Hepatocyte (in vitro differentiated cells): ENCODE results near the gene CATSPER1. TPM values are rescaled to one million over a fixed set of nuclear protein-coding genes. Genes with fewer than 3 reads are reported as not detected.
A peak's percentile ranks its signal among the peaks of the same experiment; 100 is the strongest.

Experiments
- DNase-seq: peaks from one replicate; pipeline ENCODE4 v3.0.0-alpha.2; 2016; ENCODE audit warnings: low spot score
- H2AFZ ChIP-seq: fragments of 200-600 bp; sonication (generic); 2 replicates; pipeline ENCODE4 v1.6.0; 2016; ENCODE audit warnings: antibody characterized with exemption, mild to moderate bottlenecking
- H3K27ac ChIP-seq: fragments of 200-600 bp; sonication (generic); 2 replicates; pipeline ENCODE4 v1.5.1; 2016; ENCODE audit warnings: mild to moderate bottlenecking
- H3K27me3 ChIP-seq: fragments of 200-600 bp; sonication (generic); 2 replicates; pipeline ENCODE4 v1.6.1; 2016
- H3K36me3 ChIP-seq: fragments of 200-600 bp; sonication (generic); replicated peaks from 2 replicates; pipeline ENCODE4 v1.5.1; 2016; ENCODE audit warnings: low read depth; ENCODE audit not compliant: insufficient read depth
- H3K4me1 ChIP-seq: fragments of 200-600 bp; sonication (generic); 2 replicates; pipeline ENCODE4 v1.5.1; 2016; ENCODE audit warnings: mild to moderate bottlenecking, moderate library complexity; ENCODE audit not compliant: insufficient read depth
- H3K4me2 ChIP-seq: fragments of 200-600 bp; sonication (generic); 2 replicates; pipeline ENCODE4 v1.6.0; 2016
- H3K4me3 ChIP-seq: fragments of 200-600 bp; sonication (generic); 2 replicates; pipeline ENCODE4 v1.5.1; 2016; ENCODE audit warnings: mild to moderate bottlenecking
- H3K79me2 ChIP-seq: fragments of 200-600 bp; sonication (generic); 2 replicates; pipeline ENCODE4 v1.6.0; 2017; ENCODE audit warnings: mild to moderate bottlenecking
- H3K9me2 ChIP-seq: fragments of 200-600 bp; sonication (generic); replicated peaks from 2 replicates; pipeline ENCODE4 v1.6.0; 2017; ENCODE audit warnings: mild to moderate bottlenecking; ENCODE audit not compliant: insufficient read depth
- H3K9me3 ChIP-seq: fragments of 200-600 bp; sonication (generic); 2 replicates; pipeline ENCODE4 v1.5.1; 2016; ENCODE audit warnings: low read depth, mild to moderate bottlenecking
- H4K20me1 ChIP-seq: fragments of 200-600 bp; sonication (generic); 2 replicates; pipeline ENCODE4 v1.6.0; 2016; ENCODE audit warnings: mild to moderate bottlenecking; ENCODE audit not compliant: insufficient read depth, poor library complexity, severe bottlenecking
- CTCF ChIP-seq: fragments of 200-600 bp; sonication (generic); IDR thresholded peaks from 2 replicates; pipeline ENCODE4 v1.5.1; 2016; ENCODE audit warnings: antibody characterized with exemption, mild to moderate bottlenecking; ENCODE audit not compliant: poor library complexity
- EZH2 ChIP-seq: fragments of 200-600 bp; sonication (generic); IDR thresholded peaks from 2 replicates; pipeline ENCODE4 v1.6.1; 2016; ENCODE audit warnings: antibody characterized with exemption, mild to moderate bottlenecking, borderline replicate concordance
- EZH2phosphoT487 ChIP-seq: fragments of 200-600 bp; sonication (generic); IDR thresholded peaks from one replicate; pipeline ENCODE4 v1.6.1; 2018; ENCODE audit warnings: antibody characterized with exemption, mild to moderate bottlenecking, low read depth, moderate library complexity; ENCODE audit not compliant: unreplicated experiment, severe bottlenecking
- WGBS: methylation state at CpG from one replicate; pipeline ENCODE4 v1.1.6; 2016; ENCODE audit warnings: low lambda C conversion rate; ENCODE audit errors: missing lambda C conversion rate; 5-methylcytosine and 5-hydroxymethylcytosine counted together
- polyA plus RNA-seq: library from polyadenylated mRNA; unstranded; fragments of >200 nt; fragmentation: Nextera tagmentation; extraction: Ambion mirVana; gene quantifications from 2 replicates; pipeline ENCODE4 v1.2.1, GENCODE V29; 2016
- total RNA-seq: library from RNA; depleted of rRNA; stranded (reverse); fragments of >200 nt; gene quantifications from 2 replicates; pipeline ENCODE4 v1.2.3, GENCODE V29; 2014

Gene CATSPER1
- total and polyA plus RNA-seq, 2 experiments from 2014 or later, result not detected

DNA sequence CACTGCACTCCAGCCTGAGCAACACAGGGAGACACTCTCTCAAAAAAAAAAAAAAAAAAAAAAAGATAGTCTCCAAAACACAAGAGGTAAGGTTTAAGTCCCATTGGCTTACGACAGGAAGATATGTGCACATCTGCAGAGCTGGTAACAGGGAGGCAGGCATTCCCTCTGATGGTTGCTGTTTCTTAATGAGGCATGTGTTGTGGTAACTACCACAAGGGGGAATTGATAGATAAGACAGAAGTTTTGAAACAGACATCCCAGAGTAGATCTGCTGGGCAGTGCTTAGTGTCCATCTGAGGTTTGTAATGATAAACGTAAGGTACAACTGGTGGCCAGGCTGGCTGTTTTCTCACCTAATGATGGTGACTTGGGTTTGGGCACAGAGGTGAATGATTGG lies 29.0 kb downstream of the CATSPER1 start:
- Histone ChIP-seq H3K27me3 (no peaks in the 10 kb centered on the region), H3K4me1 (no peaks in the 10 kb centered on the region), H3K9me3 (no peaks in the 10 kb centered on the region), H2AFZ (no peak overlapping the region), H3K36me3 (no peaks in the 10 kb centered on the region), H3K9me2 (no peaks in the 10 kb centered on the region), H3K27ac (no peak overlapping the region), H3K79me2 (peaks cover 28% of the 10 kb centered on the region), H4K20me1 (no peaks in the 10 kb centered on the region), H3K4me2 (no peak overlapping the region), H3K4me3 (no peak overlapping the region)
- TF ChIP-seq EZH2, result no peak
- no peak for TF ChIP-seq EZH2phosphoT487
- no peak for TF ChIP-seq CTCF
- no peak for DNase-seq
- WGBS, result 97% methylated on average over 2 of the region's 2 CpGs

- no peak overlapping the region for H2AFZ ChIP-seq
- no peak overlapping the region for H3K4me2 ChIP-seq
- H3K4me1 ChIP-seq, result no peaks in the 10 kb centered on the region
- TF ChIP-seq EZH2phosphoT487 (no peak), CTCF (no peak), EZH2 (no peak)
- H3K27me3 ChIP-seq, result no peaks in the 10 kb centered on the region
- 93% methylated on average over 5 of the region's 5 CpGs for WGBS
- H3K9me2 ChIP-seq, result no peaks in the 10 kb centered on the region
- no peaks in the 10 kb centered on the region for H4K20me1 ChIP-seq
- H3K27ac ChIP-seq, result no peak overlapping the region
- no peak for DNase-seq
- H3K4me3 ChIP-seq, result no peak overlapping the region
- no peaks in the 10 kb centered on the region for H3K79me2 ChIP-seq
- no peaks in the 10 kb centered on the region for H3K36me3 ChIP-seq
- no peaks in the 10 kb centered on the region for H3K9me3 ChIP-seq
Observed at GRCh38 chr11:65992056-65992455, 34.2 kb downstream of the CATSPER1 start.

GRCh38 chr11:65988791-65989592 lies 37.3 kb downstream of the CATSPER1 start:
- peak; percentile 95 for DNase-seq
- H4K20me1 ChIP-seq, result no peaks in the 10 kb centered on the region
- no peaks in the 10 kb centered on the region for H3K79me2 ChIP-seq
- H3K9me2 ChIP-seq, result no peaks in the 10 kb centered on the region
- no peaks in the 10 kb centered on the region for H3K4me1 ChIP-seq
- H3K9me3 ChIP-seq, result no peaks in the 10 kb centered on the region
- no peak overlapping the region for H2AFZ ChIP-seq
- H3K4me3 ChIP-seq, result no peak overlapping the region
- no peaks in the 10 kb centered on the region for H3K36me3 ChIP-seq
- no peak overlapping the region for H3K27ac ChIP-seq
- H3K4me2 ChIP-seq, result no peak overlapping the region
- H3K27me3 ChIP-seq, result no peaks in the 10 kb centered on the region
- TF ChIP-seq CTCF (peak; percentile 99), EZH2 (no peak)
- 44% methylated on average over 10 of the region's 10 CpGs for WGBS
